HG03342 (cell line): Measurements from ENCODE around the gene SIPA1L3.
"Not testable (repeated sequence)": the region's sequence is repeated elsewhere in the genome, so short reads cannot be mapped to it uniquely, and the experiment has no call there.

ENCODE experiments used
- ATAC-seq: cut with Tn5 transposase; IDR thresholded peaks from one replicate; pipeline ENCODE4 v1.9.1; 2021; ENCODE audit warnings: mild to moderate bottlenecking, moderate library complexity; ENCODE audit not compliant: unreplicated experiment

Gene SIPA1L3

GRCh38 chr19:38223617-38224013, 316.6 kb downstream of the SIPA1L3 start:
- ATAC-seq = no peak

- ATAC-seq = peak; percentile 64
Measured at GRCh38 chr19:38224014-38224862, 317.2 kb downstream of the SIPA1L3 start, which contains the start of gene DPF1. DPF1 (minus strand) TSS chr19:38224222; CDS start chr19:38224142, 80 bp downstream.

- ATAC-seq = not testable (repeated sequence)
Measured at GRCh38 chr19:38224863-38225218, 317.8 kb downstream of the SIPA1L3 start.

- no peak for ATAC-seq
Measured at GRCh38 chr19:38227287-38228004, 320.4 kb downstream of the SIPA1L3 start.

- ATAC-seq = no peak
Measured at GRCh38 chr19:38228005-38228377, 321.0 kb downstream of the SIPA1L3 start.

- ATAC-seq = no peak
Measured at GRCh38 chr19:38228491-38229439, 321.8 kb downstream of the SIPA1L3 start.

- ATAC-seq = peak; percentile 76
Measured at GRCh38 chr19:38229585-38230073, 322.6 kb downstream of the SIPA1L3 start.

- ATAC-seq = not testable (repeated sequence)
Measured at GRCh38 chr19:38230506-38231133, 323.6 kb downstream of the SIPA1L3 start.

- ATAC-seq = no peak
Measured at GRCh38 chr19:38231918-38232317, 324.9 kb downstream of the SIPA1L3 start.

GRCh38 chr19:38233740-38234251, 326.8 kb downstream of the SIPA1L3 start:
- no peak for ATAC-seq

GRCh38 chr19:38234615-38235014, 327.6 kb downstream of the SIPA1L3 start:
- no peak for ATAC-seq

- ATAC-seq = no peak
Measured at GRCh38 chr19:38239816-38240215, 332.8 kb downstream of the SIPA1L3 start.

GRCh38 chr19:38243279-38243673, 336.3 kb downstream of the SIPA1L3 start:
- no peak for ATAC-seq

- no peak for ATAC-seq
Measured at GRCh38 chr19:38245826-38246498, 339.0 kb downstream of the SIPA1L3 start.

GRCh38 chr19:38247126-38247525, 340.1 kb downstream of the SIPA1L3 start:
- no peak for ATAC-seq

- ATAC-seq = no peak
Measured at GRCh38 chr19:38247734-38248268, 340.8 kb downstream of the SIPA1L3 start.

- no peak for ATAC-seq
Measured at GRCh38 chr19:38248421-38248820, 341.4 kb downstream of the SIPA1L3 start.

- no peak for ATAC-seq
Measured at GRCh38 chr19:38250428-38250820, 343.4 kb downstream of the SIPA1L3 start.

GRCh38 chr19:38250821-38251563, 344.0 kb downstream of the SIPA1L3 start:
- ATAC-seq = no peak
